Glutamatergic neuron (in vitro differentiated cells): ENCODE measurements around the gene RAB11FIP3. TPM values are rescaled to one million over a fixed set of nuclear protein-coding genes. Genes with fewer than 3 reads are reported as not detected.

Source experiments
- DNase-seq: peaks from one replicate; pipeline ENCODE4 v3.0.0; 2022
- H3K27ac Mint-ChIP-seq: one replicate; pipeline ENCODE4 v1.8.0; 2020; ENCODE audit warnings: mild to moderate bottlenecking, mixed read lengths, inconsistent platforms; ENCODE audit not compliant: unreplicated experiment
- H3K27me3 Mint-ChIP-seq: one replicate; pipeline ENCODE4 v1.8.0; 2020; ENCODE audit warnings: mild to moderate bottlenecking, moderate library complexity, mixed read lengths, inconsistent platforms; ENCODE audit not compliant: unreplicated experiment
- H3K36me3 Mint-ChIP-seq: one replicate; pipeline ENCODE4 v1.8.0; 2020; ENCODE audit warnings: mild to moderate bottlenecking, mixed read lengths, inconsistent platforms; ENCODE audit not compliant: unreplicated experiment
- H3K4me1 Mint-ChIP-seq: one replicate; pipeline ENCODE4 v1.8.0; 2020; ENCODE audit warnings: mild to moderate bottlenecking, low read depth, mixed read lengths, inconsistent platforms; ENCODE audit not compliant: unreplicated experiment
- H3K4me3 Mint-ChIP-seq: one replicate; pipeline ENCODE4 v1.8.0; 2020; ENCODE audit warnings: mild to moderate bottlenecking, mixed read lengths, inconsistent platforms; ENCODE audit not compliant: unreplicated experiment
- H3K9me3 Mint-ChIP-seq: one replicate; pipeline ENCODE4 v1.8.0; 2020; ENCODE audit warnings: mild to moderate bottlenecking, moderate library complexity, mixed read lengths, inconsistent platforms; ENCODE audit not compliant: unreplicated experiment
- CTCF ChIP-seq: fragments of 200-600 bp; sonication (generic); IDR thresholded peaks from one replicate; pipeline ENCODE4 v1.5.0; 2021; ENCODE audit not compliant: partially characterized antibody, unreplicated experiment
- total RNA-seq: library from RNA; stranded (reverse); fragmentation: NEBNext Ultra II Directional; extraction: Animal tissue kit (Norgen Biotek cat#: 25700); gene quantifications from one replicate; pipeline ENCODE4 v1.2.1, GENCODE V29; 2021; ENCODE audit not compliant: unreplicated experiment

RAB11FIP3 gene
- total RNA-seq, 1 donor from 2014 or later, result 103 TPM

DNA sequence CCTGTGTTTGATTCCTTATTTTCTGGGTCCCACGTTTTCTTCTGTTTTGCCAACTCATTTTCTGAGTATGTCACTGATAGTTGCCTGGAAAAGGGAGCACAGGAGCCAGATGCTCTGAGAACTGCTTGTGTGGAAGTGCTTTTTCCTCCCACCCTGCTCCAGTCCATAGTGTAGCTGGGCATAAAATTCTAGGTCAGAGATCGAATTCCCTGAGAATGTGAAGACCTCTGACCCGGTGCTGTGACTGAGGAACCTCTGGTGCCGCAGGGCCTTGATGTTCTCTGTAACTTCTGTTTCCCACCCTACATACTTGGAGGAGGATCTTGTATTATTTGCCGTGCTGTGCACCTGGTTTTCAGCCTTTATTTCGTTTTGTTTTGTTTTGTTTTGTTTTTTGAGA is 82.5 kb downstream of the RAB11FIP3 start:
- no peak for TF ChIP-seq CTCF
- Mint-ChIP-seq H3K4me1 (peaks cover 27% of the 10 kb centered on the region), H3K9me3 (peaks cover 14% of the 10 kb centered on the region), H3K27me3 (peaks cover 10% of the 10 kb centered on the region), H3K4me3 (peak overlapping the region; percentile 52), H3K27ac (peak overlapping the region; percentile 96), H3K36me3 (peaks cover 4% of the 10 kb centered on the region)
- DNase-seq, result no peak

GRCh38 chr16:508884-509736 is 83.7 kb downstream of the RAB11FIP3 start:
- Mint-ChIP-seq H3K27ac (peak overlapping the region; percentile 96), H3K36me3 (peaks cover 4% of the 10 kb centered on the region), H3K4me3 (peak overlapping the region; percentile 22), H3K27me3 (peaks cover 10% of the 10 kb centered on the region), H3K4me1 (peaks cover 34% of the 10 kb centered on the region), H3K9me3 (peaks cover 14% of the 10 kb centered on the region)
- no peak for TF ChIP-seq CTCF
- DNase-seq, result peak; percentile 55

DNA sequence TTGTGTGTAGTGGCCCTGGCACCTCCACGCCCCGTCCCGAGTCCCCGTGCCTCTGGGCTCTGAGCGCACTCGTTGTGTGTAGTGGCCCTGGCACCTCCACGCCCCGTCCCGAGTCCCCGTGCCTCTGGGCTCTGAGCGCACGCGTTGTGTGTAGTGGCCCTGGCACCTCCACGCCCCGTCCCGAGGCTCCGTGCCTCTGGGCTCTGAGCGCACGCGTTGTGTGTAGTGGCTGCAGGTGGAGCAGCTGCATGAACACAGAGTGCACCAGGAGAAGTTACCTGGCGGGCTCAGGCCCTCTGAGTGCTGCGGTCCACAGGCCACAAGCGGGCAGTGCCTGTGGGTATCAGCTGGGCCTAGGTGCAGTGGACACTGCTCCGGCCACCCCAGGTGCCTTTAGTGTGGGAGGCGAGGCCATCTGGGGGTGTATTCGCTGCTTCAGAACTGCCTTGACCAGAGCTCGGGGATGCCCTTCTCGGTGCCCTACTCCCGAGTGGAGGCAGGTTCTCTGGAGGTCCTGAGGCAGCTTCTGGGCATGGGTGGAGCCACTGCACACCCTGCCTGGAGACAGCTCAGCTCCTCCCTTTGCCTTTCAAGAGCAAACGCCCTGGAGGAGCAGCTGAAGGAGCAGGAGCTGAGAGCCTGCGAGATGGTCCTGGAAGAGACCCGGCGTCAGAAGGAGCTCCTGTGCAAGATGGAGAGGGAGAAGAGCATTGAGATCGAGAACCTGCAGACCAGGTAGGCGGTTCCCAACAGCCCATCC is 84.8 kb downstream of the RAB11FIP3 start:
- Mint-ChIP-seq H3K9me3 (peaks cover 14% of the 10 kb centered on the region), H3K36me3 (peaks cover 4% of the 10 kb centered on the region), H3K4me3 (no peak overlapping the region), H3K27ac (no peak overlapping the region), H3K27me3 (peaks cover 11% of the 10 kb centered on the region), H3K4me1 (peaks cover 42% of the 10 kb centered on the region)
- TF ChIP-seq CTCF, result no peak
- DNase-seq, result no peak

GRCh38 chr16:512802-513201 is 87.4 kb downstream of the RAB11FIP3 start:
- Mint-ChIP-seq H3K4me3 (peak overlapping the region; percentile 25), H3K9me3 (peaks cover 13% of the 10 kb centered on the region), H3K36me3 (peaks cover 4% of the 10 kb centered on the region), H3K27ac (peak overlapping the region; percentile 22), H3K4me1 (peaks cover 29% of the 10 kb centered on the region), H3K27me3 (peaks cover 7% of the 10 kb centered on the region)
- DNase-seq, result no peak
- no peak for TF ChIP-seq CTCF
